RPMI8226 (cell line): ENCODE results near the gene RFPL3.
"Not testable (repeated sequence)": the region's sequence is repeated elsewhere in the genome, so short reads cannot be mapped to it uniquely, and the experiment has no call there.

ENCODE experiments used
- DNase-seq: peaks from one replicate; pipeline ENCODE4 v3.0.0-alpha.2; 2015

The RFPL3 gene

DNA sequence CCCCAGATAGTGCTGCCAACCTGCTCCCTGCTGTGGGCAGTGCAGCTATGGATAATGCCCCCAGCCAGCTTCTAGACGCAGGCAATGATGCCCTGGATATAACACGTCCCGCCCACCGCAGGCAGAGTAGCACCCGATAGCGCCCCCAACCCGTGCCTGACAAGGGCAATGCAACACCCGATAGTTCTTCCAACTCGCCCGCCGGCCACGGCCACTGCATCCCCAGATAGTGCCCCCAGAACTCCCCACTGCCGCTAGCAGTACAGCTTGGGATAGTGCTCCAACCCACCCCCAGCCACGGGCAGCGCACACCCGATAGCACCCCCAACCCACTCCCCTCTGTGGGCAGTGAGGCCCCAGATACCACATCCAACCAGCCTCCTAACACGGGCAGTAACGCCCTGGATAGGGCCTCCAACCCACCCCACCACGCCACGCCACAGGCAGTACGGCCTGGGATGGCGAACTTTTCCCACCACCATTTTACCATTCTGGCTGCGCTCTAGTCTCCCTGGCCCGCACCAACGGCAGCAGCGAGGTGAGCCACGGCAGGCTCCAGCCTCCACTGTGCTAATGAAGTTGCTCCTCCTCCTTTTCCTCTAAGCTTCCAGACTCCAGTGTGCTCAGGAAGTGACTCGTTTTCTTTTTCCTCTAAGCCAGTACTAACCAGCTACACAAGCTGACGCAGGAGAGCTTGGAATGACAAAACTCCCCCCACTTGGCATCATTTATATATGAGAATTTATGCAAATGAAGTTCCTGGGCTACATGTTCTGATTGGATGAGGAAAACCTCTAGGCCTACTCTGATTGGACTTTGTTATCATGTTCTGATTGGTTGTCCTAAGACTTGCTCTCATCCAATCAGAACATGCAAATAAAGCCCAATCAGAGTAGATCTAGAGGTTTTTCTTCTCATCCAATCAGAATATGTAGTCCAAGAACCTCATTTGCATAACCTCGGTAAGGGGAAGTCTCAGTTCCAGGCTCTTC lies 3.0 kb upstream of the RFPL3 start:
- no peak for DNase-seq

GRCh38 chr22:32355760-32356159 lies 1.9 kb upstream of the RFPL3 start:
- peak; percentile 10 for DNase-seq

DNA sequence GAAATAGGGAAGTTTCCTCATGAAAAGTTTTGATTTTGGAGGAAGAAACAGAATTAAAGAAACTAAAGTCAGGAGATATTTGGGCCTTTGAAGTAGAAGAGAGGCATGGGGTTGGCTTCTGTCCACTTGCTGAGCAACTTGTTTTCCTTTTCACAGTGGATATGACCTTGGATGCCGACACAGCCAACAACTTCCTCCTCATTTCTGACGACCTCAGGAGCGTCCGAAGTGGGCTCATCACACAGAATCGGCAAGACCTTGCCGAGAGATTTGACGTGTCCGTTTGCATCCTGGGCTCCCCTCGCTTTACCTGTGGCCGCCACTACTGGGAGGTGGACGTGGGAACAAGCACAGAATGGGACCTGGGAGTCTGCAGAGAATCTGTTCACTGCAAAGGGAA lies 2.4 kb downstream of the RFPL3 start:
- not testable (repeated sequence) for DNase-seq

DNA sequence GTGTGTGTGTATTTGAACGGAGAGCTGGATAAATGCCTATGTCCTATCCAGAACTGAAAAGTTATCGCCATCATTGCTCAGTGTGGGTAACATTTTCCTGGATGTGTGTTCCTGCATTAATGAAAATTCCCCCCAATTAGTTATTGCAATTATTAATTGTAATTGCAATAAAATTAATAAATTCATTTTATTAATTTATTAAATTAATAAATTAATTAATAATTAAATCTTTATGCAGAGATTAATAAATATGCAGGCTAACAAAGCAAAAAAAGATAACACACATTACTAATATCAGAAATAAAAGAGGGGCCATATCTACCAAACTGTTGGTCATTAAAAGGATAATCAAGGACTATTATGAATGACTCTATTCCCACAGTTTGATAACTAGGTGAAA lies 3.6 kb downstream of the RFPL3 start:
- DNase-seq: no peak

GRCh38 chr22:32364210-32364609 lies 6.5 kb downstream of the RFPL3 start:
- no peak for DNase-seq

DNA sequence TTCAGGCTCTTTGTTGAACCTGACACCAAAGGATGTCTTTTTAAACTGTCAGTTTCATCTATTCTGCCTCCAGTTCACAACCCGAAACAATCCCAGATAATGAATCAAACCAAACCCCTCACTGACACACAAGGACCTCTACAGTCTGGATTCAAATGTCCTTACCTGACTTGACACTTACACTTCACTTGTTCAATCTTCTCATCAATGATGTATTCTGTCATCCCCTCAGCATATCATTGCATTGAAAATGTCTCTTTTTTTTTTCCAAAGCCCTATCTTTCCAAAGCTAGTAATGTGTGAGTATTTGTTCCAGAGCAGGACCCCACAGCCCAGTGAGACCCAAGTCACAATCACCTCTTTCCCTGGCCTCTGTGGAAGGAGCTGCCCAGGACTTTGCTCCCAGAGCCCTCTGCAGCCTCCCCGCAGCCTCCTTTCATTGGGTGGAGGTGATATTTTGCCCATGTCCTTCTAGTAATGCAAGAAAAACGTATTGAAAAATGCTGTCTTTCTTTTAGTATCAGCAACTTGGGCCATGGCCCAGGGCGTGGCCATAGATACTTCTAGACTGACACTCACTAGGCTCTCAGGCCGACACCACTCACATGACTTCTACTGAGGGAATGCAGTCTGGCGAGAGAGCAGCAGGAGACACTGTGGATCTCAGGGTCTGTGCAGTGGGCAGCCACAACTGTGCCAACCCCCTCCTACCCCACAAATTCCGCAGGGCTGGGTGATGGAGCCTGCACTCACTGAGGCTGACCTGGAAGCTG lies 18.2 kb downstream of the RFPL3 start:
- no peak for DNase-seq

GRCh38 chr22:32376681-32377080 lies 19.0 kb downstream of the RFPL3 start:
- DNase-seq: no peak

- DNase-seq: peak; percentile 61
Observed at GRCh38 chr22:32378707-32379272, 21.1 kb downstream of the RFPL3 start.

GRCh38 chr22:32380991-32381390 lies 23.3 kb downstream of the RFPL3 start:
- no peak for DNase-seq

DNA sequence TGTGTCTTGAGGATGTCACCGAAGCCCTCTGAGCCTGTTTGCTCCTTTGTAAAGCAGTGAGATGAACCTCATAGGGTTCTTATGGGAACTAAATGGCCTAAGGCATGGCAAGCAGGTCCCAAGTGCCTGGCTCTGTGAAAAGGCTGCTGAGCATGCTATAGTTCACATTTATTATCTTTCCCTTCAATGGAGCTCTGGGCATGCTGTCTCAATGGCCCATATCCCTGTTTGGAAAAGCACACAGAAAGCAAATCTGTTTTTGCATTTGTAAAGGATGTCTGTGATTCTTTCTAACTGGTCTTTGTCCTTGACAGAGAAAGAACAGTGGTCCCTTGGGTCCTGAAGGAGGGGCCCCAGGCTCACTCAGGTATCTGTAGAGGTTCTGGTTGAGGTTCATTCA lies 28.0 kb downstream of the RFPL3 start:
- no peak for DNase-seq

- peak; percentile 48 for DNase-seq
Observed at GRCh38 chr22:32389685-32390084, 32.0 kb downstream of the RFPL3 start.

DNA sequence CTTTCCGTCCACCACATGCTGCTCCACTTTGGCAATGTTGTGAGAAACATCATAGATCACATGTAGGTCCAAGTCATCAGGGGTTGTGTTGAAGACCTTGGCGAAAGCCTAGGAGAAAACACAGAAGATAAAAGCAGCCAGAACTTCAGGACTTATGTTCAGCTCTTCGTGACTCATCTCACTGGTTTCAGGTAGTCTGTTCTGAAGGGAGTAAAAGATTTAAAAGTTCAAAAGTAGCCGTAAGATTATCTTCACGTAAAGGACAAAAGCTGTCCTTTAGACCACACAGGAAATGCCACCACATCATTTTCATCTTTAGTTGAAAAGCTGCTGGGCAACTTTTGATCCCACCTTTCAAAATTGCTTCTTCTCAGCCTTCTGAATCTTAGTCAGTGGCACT lies 37.4 kb downstream of the RFPL3 start:
- DNase-seq: no peak

DNA sequence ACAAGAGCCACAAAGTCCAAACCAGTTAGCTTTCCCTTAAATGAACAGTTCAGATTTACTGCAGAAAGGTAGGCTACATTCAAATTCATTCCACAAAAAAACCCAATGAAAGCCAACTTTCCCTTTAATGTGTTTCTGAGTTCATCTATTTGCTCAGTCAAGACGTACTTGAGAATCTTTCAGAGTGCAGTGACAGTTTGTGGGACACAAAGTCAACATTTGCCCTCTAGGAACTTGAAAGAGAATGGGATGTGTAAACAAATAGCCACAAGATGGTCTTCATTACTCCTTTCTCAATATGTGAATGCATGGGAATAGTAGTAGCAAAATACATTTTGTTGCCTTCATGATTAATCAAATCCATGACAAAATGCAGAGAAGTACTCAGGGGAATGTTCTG lies 38.6 kb downstream of the RFPL3 start:
- no peak for DNase-seq

- DNase-seq: no peak
Observed at GRCh38 chr22:32396746-32397145, 39.1 kb downstream of the RFPL3 start.

DNA sequence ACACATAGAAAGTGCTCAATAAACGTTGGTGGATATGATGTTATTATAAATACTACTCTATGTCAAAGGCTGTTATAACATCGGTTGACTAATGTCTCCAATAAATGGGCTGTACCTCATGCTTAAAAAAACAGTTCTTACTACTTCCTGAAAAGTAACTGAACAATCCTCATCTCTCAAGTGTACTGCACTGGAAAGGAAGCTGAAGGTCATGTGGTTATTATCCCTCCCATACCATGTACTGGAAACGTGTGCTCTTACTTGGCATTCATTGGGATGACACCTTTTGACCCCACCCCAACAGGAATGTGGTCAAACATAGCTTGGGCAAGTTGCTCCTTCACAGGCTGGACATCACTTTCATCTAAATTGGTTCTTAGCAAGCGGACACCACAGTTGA lies 43.8 kb downstream of the RFPL3 start:
- no peak for DNase-seq

GRCh38 chr22:32404021-32404420 lies 46.4 kb downstream of the RFPL3 start:
- DNase-seq: no peak

GRCh38 chr22:32407312-32407711 lies 49.6 kb downstream of the RFPL3 start:
- DNase-seq: peak; percentile 63

DNA sequence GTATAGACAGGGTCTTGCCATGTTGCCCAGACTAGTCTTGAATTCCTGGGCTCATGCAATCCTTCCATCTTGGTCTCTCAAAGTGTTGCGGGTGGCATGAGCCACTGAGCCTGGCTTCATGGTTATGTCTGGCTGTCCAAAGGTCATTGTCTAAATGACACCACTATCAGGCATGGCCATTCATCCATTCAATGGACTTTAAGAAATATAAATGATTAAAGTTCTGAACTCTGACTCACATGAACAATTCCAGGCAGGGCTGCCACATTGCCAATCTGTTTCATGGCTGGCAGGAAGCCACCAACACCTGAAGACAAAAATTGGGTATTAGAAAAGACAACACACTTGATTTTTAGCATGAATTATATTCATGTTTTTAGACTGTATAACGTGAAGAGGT lies 50.3 kb downstream of the RFPL3 start:
- peak; percentile 28 for DNase-seq

GRCh38 chr22:32409977-32410376 lies 52.3 kb downstream of the RFPL3 start:
- DNase-seq: no peak

DNA sequence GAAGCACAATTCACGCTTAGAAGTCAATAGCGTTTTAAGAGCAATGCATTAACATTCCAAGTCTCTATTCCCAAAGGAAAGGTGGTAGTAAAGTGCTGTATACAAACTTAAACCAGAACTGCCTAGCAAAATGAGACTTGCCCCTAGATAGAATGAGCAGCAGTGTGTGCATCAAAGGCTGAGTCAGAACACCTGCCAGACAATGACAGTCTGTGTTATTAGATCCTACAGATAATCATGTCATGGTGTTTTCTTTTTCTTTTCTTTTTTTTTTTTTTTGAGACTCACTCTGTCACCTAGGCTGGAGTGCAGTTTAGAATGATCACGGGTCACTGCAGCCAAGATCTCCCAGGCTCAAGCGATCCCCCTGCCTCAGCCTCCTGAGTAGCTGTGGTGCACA lies 52.8 kb downstream of the RFPL3 start:
- no peak for DNase-seq
